SK-N-SH (cell line): ENCODE measurements around the gene ADAMTS17. TPM values are rescaled to one million over a fixed set of nuclear protein-coding genes. Genes with fewer than 3 reads are reported as not detected.

ENCODE experiments used
- CTCF ChIA-PET: fragments of 300-600, 350-600 bp; formaldehyde crosslinking; extraction: SDS; loops from one replicate; lab custom pipeline; 2021; lab: Yijun Ruan, JAX
- POLR2A ChIA-PET: fragments of 350-600 bp; sonication (Branson Sonifier 250); formaldehyde crosslinking; extraction: SDS; loops from one replicate; lab custom pipeline; 2020; ENCODE audit warnings: antibody characterized with exemption, inconsistent platforms; lab: Yijun Ruan, JAX
- DNase-seq: peaks from one replicate; pipeline ENCODE4 v3.0.0; 2012
- H2AFZ ChIP-seq: fragments of 200-600 bp; sonication (generic); 2 replicates; pipeline ENCODE4 v1.8.1; 2016; ENCODE audit warnings: antibody characterized with exemption, mild to moderate bottlenecking, low read depth
- H3F3A ChIP-seq: fragments of 200-600 bp; sonication (generic); replicated peaks from 2 replicates; pipeline ENCODE3; 2016; ENCODE audit warnings: antibody characterized with exemption, mild to moderate bottlenecking; ENCODE audit not compliant: insufficient read depth
- H3K27ac ChIP-seq, 2 experiments: fragments of 200-500 bp in 1 of 2; fragments of 200-600 bp in 1 of 2; sonication (Bioruptor generic) in 1 of 2; sonication (generic), shearing (Covaris generic) in 1 of 2; 2 replicates each; pipeline versions ENCODE4 v1.5.1 to v1.6.1; 2014 to 2016; ENCODE audit warnings: low read depth in 2 of 2, inconsistent platforms in 1 of 2, low read length in 1 of 2, mild to moderate bottlenecking in 1 of 2, mixed read lengths in 1 of 2
- H3K27me3 ChIP-seq: fragments of 200-600 bp; sonication (generic), shearing (Covaris generic); 2 replicates; pipeline ENCODE4 v1.6.1; 2016; ENCODE audit warnings: mixed run types; ENCODE audit not compliant: insufficient read depth
- H3K36me3 ChIP-seq, 2 experiments: fragments of 200-500 bp in 1 of 2; fragments of 200-600 bp in 1 of 2; sonication (Bioruptor generic) in 1 of 2; sonication (generic) in 1 of 2; replicated peaks in 1 of 2; 2 replicates each; pipeline versions ENCODE3 to v1.5.1; 2014 to 2016; ENCODE audit warnings: low read length in 1 of 2, mild to moderate bottlenecking in 1 of 2; ENCODE audit not compliant: insufficient read depth in 2 of 2, control insufficient read depth in 1 of 2
- H3K4me1 ChIP-seq, 2 experiments: fragments of 200-500 bp in 1 of 2; fragments of 200-600 bp in 1 of 2; sonication (Bioruptor generic) in 1 of 2; sonication (generic), shearing (Covaris generic) in 1 of 2; 2 replicates each; pipeline versions ENCODE4 v1.5.1 to v1.6.1; 2014 to 2016; ENCODE audit warnings: low read depth in 1 of 2, low read length in 1 of 2, mixed run types in 1 of 2; ENCODE audit not compliant: insufficient read depth in 2 of 2, control insufficient read depth in 1 of 2
- H3K4me2 ChIP-seq: fragments of 200-600 bp; sonication (generic), shearing (Covaris generic); 2 replicates; pipeline ENCODE4 v1.6.1; 2017; ENCODE audit warnings: mixed run types
- H3K4me3 ChIP-seq, 2 experiments: fragments of 200-500 bp in 1 of 2; fragments of 200-600 bp in 1 of 2; sonication (Bioruptor generic) in 1 of 2; sonication (generic), shearing (Covaris generic) in 1 of 2; 2 replicates each; pipeline versions ENCODE4 v1.5.1 to v1.8.1; 2014 to 2016; ENCODE audit warnings: low read depth in 2 of 2, inconsistent platforms in 1 of 2, low read length in 1 of 2, mild to moderate bottlenecking in 1 of 2, mixed read lengths in 1 of 2, moderate library complexity in 1 of 2
- H3K79me2 ChIP-seq: fragments of 200-600 bp; sonication (generic); 2 replicates; pipeline ENCODE4 v1.8.1; 2017; ENCODE audit warnings: mild to moderate bottlenecking; ENCODE audit not compliant: insufficient read depth
- H3K9ac ChIP-seq: fragments of 200-600 bp; sonication (generic); 2 replicates; pipeline ENCODE4 v1.6.1; 2017; ENCODE audit warnings: mixed run types
- H3K9me2 ChIP-seq: fragments of 200-600 bp; sonication (generic); 2 replicates; pipeline ENCODE4 v1.6.1; 2017; ENCODE audit warnings: mixed run types
- H3K9me3 ChIP-seq: fragments of 200-600 bp; sonication (generic); 2 replicates; pipeline ENCODE4 v1.6.1; 2017; ENCODE audit warnings: mixed run types, mild to moderate bottlenecking, moderate library complexity
- H4K20me1 ChIP-seq: fragments of 200-600 bp; sonication (generic); 2 replicates; pipeline ENCODE4 v1.6.1; 2017; ENCODE audit warnings: mild to moderate bottlenecking, mixed run types; ENCODE audit not compliant: insufficient read depth
- CHD2 ChIP-seq: fragments of 150-350 bp; IDR thresholded peaks from 2 replicates; pipeline ENCODE4 v1.6.1; 2018; ENCODE audit warnings: low read length; ENCODE audit not compliant: partially characterized antibody
- CTCF ChIP-seq: fragments of 200-600 bp; sonication (generic); IDR thresholded peaks from 2 replicates; pipeline ENCODE4 v1.6.1; 2017; ENCODE audit warnings: antibody characterized with exemption, mild to moderate bottlenecking, moderate library complexity
- EP300 ChIP-seq, 2 experiments: IDR thresholded peaks; 2 replicates each; pipeline versions ENCODE4 v1.4.0 to v1.6.1; 2012; ENCODE audit warnings: borderline replicate concordance in 1 of 2, low read depth in 1 of 2, low read length in 1 of 2
- FOSL2 ChIP-seq: IDR thresholded peaks from 2 replicates; pipeline ENCODE4 v1.4.0; 2012; ENCODE audit warnings: low read depth, mild to moderate bottlenecking, moderate library complexity, borderline replicate concordance
- FOXJ3 ChIP-seq: sonication (generic); formaldehyde crosslinking; IDR thresholded peaks from 2 replicates; pipeline ENCODE4 v1.5.1; 2020; ENCODE audit warnings: mild to moderate bottlenecking, missing genetic modification reagents
- FOXM1 ChIP-seq: IDR thresholded peaks from 2 replicates; pipeline ENCODE4 v1.4.0; 2012; ENCODE audit warnings: low read depth, mild to moderate bottlenecking
- GABPA ChIP-seq: IDR thresholded peaks from 2 replicates; pipeline ENCODE4 v1.4.0; 2012; ENCODE audit warnings: low read depth, mild to moderate bottlenecking
- GATA2 ChIP-seq: sonication (generic); formaldehyde crosslinking; IDR thresholded peaks from 2 replicates; pipeline ENCODE4 v1.5.0; 2020; ENCODE audit warnings: mild to moderate bottlenecking, missing genetic modification reagents
- MXI1 ChIP-seq: IDR thresholded peaks from 2 replicates; pipeline ENCODE4 v1.6.1; 2012; ENCODE audit warnings: mild to moderate bottlenecking, low read depth, low read length, improper control_type of control experiment
- NFIC ChIP-seq: IDR thresholded peaks from 2 replicates; pipeline ENCODE4 v1.4.0; 2012; ENCODE audit warnings: borderline replicate concordance
- NRF1 ChIP-seq: IDR thresholded peaks from 2 replicates; pipeline ENCODE4 v1.6.1; 2012; ENCODE audit warnings: low read depth, mild to moderate bottlenecking, low read length
- POLR2AphosphoS5 ChIP-seq: IDR thresholded peaks from 2 replicates; pipeline ENCODE4 v1.6.1; 2012; ENCODE audit warnings: low read depth, low read length
- RCOR1 ChIP-seq: fragments of 150-350 bp; IDR thresholded peaks from 2 replicates; pipeline ENCODE4 v1.6.1; 2017; ENCODE audit warnings: antibody characterized with exemption, low read length
- REST ChIP-seq: IDR thresholded peaks from 2 replicates; pipeline ENCODE4 v1.6.1; 2012; ENCODE audit warnings: mild to moderate bottlenecking, low read depth, low read length, moderate library complexity
- RFX5 ChIP-seq: IDR thresholded peaks from 2 replicates; pipeline ENCODE4 v1.6.1; 2012; ENCODE audit warnings: mild to moderate bottlenecking, improper control_type of control experiment, low read length
- RXRA ChIP-seq: IDR thresholded peaks from 2 replicates; pipeline ENCODE4 v1.4.0; 2012; ENCODE audit warnings: low read depth, mild to moderate bottlenecking, borderline replicate concordance
- SIN3A ChIP-seq: IDR thresholded peaks from 2 replicates; pipeline ENCODE4 v1.6.1; 2012; ENCODE audit warnings: low read depth, mild to moderate bottlenecking, low read length, moderate library complexity, borderline replicate concordance
- ZBTB33 ChIP-seq: IDR thresholded peaks from 2 replicates; pipeline ENCODE4 v1.4.0; 2012; ENCODE audit warnings: low read depth, borderline replicate concordance
- WGBS: methylation state at CpG from one replicate; pipeline ENCODE4 v1.1.6; 2017; ENCODE audit warnings: low lambda C conversion rate; 5-methylcytosine and 5-hydroxymethylcytosine counted together
- polyA plus RNA-seq, 3 experiments: library from polyadenylated mRNA; depleted of rRNA; stranded (reverse); fragments of >200 nt; gene quantifications; 2 replicates each; pipeline ENCODE4 v1.2.3, GENCODE V29; 2012

Gene ADAMTS17
- polyA plus RNA-seq, 1 of the 3 experiments (the other 2 are of a cell fraction), result not detected

GRCh38 chr15:99993262-99993661 is 348.5 kb downstream of the ADAMTS17 start:
- Histone ChIP-seq H3F3A (no peaks in the 10 kb centered on the region), H3K4me1 (peaks cover 0 to 16% of the 10 kb centered on the region in 2 experiments; a peak in 2 of 4 replicates), H3K9ac (no peak overlapping the region), H3K4me2 (no peak overlapping the region), H3K4me3 (no peak overlapping the region), H4K20me1 (no peaks in the 10 kb centered on the region), H3K36me3 (no peaks in the 10 kb centered on the region), H3K27me3 (no peaks in the 10 kb centered on the region), H3K79me2 (no peaks in the 10 kb centered on the region), H3K9me2 (no peaks in the 10 kb centered on the region), H2AFZ (no peak overlapping the region)
- 42% methylated on average over 8 of the region's 8 CpGs for WGBS
- no peak for DNase-seq
- POLR2A ChIA-PET, result no interaction called here
- TF ChIP-seq GATA2 (CRISPR knock-in tag), result no peak
- TF ChIP-seq NFIC, result no peak
- TF ChIP-seq, all 33 proteins: peak for 0
- CTCF ChIA-PET, result interaction anchor here (1.0 kb wide), 1 partner anchor 346 kb away, joined by 3 read pairs; no protein-coding TSS in a partner anchor
- Histone ChIP-seq H3K27ac (no peak overlapping the region), H3K9me3 (no peaks in the 10 kb centered on the region)

- no peak overlapping the region for H3K4me2 ChIP-seq
- no peak for DNase-seq
- no peaks in the 10 kb centered on the region for H3K9me3 ChIP-seq
- no peak overlapping the region for H3K9ac ChIP-seq
- no peaks in the 10 kb centered on the region for H3K79me2 ChIP-seq
- TF ChIP-seq RCOR1 (no peak), EP300 (IDR thresholded peaks at IDR 0.05; ENCODE audit: borderline replicate concordance in 1 of 2, low read depth in 1 of 2, low read length in 1 of 2) (no peak), NFIC (no peak), RXRA (no peak), SIN3A (no peak), FOSL2 (no peak), MXI1 (no peak), ZBTB33 (no peak), NRF1 (no peak), FOXM1 (no peak), CTCF (no peak), FOXJ3 (CRISPR knock-in tag) (no peak), CHD2 (no peak), GABPA (no peak), POLR2AphosphoS5 (no peak), REST (no peak), GATA2 (CRISPR knock-in tag) (no peak), RFX5 (no peak)
- no peak overlapping the region for H3K4me3 ChIP-seq
- H3F3A ChIP-seq, result no peaks in the 10 kb centered on the region
- H3K36me3 ChIP-seq, result no peaks in the 10 kb centered on the region
- H3K27ac ChIP-seq, result no peak overlapping the region
- 65% methylated on average over 27 of the region's 29 CpGs for WGBS
- ChIA-PET POLR2A (no interaction called here), CTCF (interaction anchor here (1.0 kb wide), 1 partner anchor 346 kb away, joined by 3 read pairs; no protein-coding TSS in a partner anchor)
- no peaks in the 10 kb centered on the region for H4K20me1 ChIP-seq
- no peaks in the 10 kb centered on the region for H3K9me2 ChIP-seq
- H3K27me3 ChIP-seq, result no peaks in the 10 kb centered on the region
- peaks cover 0 to 12% of the 10 kb centered on the region in 2 experiments; a peak in 2 of 4 replicates for H3K4me1 ChIP-seq
- no peak overlapping the region for H2AFZ ChIP-seq
Measured at GRCh38 chr15:99992611-99993231, 349.1 kb downstream of the ADAMTS17 start.
